RWPE1 (cell line): ENCODE data around the gene TPST2.

ENCODE experiments used
- CTCF ChIA-PET: fragments of 350-600 bp; sonication (Branson Sonifier 250); formaldehyde crosslinking; extraction: SDS; loops from one replicate; lab custom pipeline; 2021; lab: Yijun Ruan, JAX
- POLR2A ChIA-PET: fragments of 400-600 bp; formaldehyde crosslinking; extraction: SDS; loops from one replicate; lab custom pipeline; 2020; ENCODE audit warnings: antibody characterized with exemption; ENCODE audit not compliant: low non-redundant PET; lab: Yijun Ruan, JAX
- DNase-seq: peaks from one replicate; pipeline ENCODE4 v3.0.0; 2012; ENCODE audit warnings: low spot score
- H3K27ac ChIP-seq: fragments of 450-650 bp; 2 replicates; pipeline ENCODE4 v1.5.1; 2017
- TF ChIP-seq, protein P1 (sequence below): fragments of 450-650 bp; conservative IDR thresholded peaks from 2 replicates; pipeline ENCODE4 v1.5.1; 2017; ENCODE audit warnings: low read depth, mild to moderate bottlenecking

Gene TPST2

DNA sequence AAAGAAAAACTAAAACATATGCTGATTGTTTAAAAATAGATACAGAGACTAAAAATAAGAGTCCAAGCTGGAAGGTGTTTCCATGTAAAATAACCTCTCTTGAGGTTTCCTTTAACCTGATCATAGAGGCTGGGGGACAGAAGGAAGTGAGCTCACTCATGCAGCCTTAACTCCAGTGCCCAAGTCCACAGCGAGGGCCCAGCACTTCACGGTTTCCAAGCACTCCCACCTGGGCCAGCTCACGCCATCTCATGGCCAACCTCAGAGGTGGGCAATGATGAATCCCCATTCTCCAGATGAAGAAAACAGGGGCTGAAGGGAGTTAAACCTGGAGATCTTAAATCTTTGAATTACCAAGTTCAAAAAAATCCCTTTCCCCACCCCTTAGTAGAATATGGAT is 62.8 kb downstream of the TPST2 start:
- TF ChIP-seq, protein P1, sequence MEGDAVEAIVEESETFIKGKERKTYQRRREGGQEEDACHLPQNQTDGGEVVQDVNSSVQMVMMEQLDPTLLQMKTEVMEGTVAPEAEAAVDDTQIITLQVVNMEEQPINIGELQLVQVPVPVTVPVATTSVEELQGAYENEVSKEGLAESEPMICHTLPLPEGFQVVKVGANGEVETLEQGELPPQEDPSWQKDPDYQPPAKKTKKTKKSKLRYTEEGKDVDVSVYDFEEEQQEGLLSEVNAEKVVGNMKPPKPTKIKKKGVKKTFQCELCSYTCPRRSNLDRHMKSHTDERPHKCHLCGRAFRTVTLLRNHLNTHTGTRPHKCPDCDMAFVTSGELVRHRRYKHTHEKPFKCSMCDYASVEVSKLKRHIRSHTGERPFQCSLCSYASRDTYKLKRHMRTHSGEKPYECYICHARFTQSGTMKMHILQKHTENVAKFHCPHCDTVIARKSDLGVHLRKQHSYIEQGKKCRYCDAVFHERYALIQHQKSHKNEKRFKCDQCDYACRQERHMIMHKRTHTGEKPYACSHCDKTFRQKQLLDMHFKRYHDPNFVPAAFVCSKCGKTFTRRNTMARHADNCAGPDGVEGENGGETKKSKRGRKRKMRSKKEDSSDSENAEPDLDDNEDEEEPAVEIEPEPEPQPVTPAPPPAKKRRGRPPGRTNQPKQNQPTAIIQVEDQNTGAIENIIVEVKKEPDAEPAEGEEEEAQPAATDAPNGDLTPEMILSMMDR = no peak
- CTCF ChIA-PET = no interaction called here
- no peak for DNase-seq
- no peak overlapping the region for H3K27ac ChIP-seq
- POLR2A ChIA-PET = no interaction called here

- ChIA-PET CTCF (interaction anchor here (0.6 kb wide), 1 partner anchor 150 kb away, joined by 3 read pairs; no protein-coding TSS in a partner anchor), POLR2A (no interaction called here)
- DNase-seq = no peak
- TF ChIP-seq, protein P1 = no peak
- H3K27ac ChIP-seq = no peak overlapping the region
These were observed 63.9 kb downstream of the TPST2 start for GRCh38 chr22:26525946-26526564.

GRCh38 chr22:26524870-26525269 is 65.1 kb downstream of the TPST2 start:
- H3K27ac ChIP-seq = no peak overlapping the region
- POLR2A ChIA-PET = no interaction called here
- no peak for DNase-seq
- CTCF ChIA-PET = interaction anchor here (0.6 kb wide), 1 partner anchor 12 kb away, joined by 5 read pairs; no protein-coding TSS in a partner anchor
- TF ChIP-seq, protein P1 = no peak

GRCh38 chr22:26522592-26522991 is 67.3 kb downstream of the TPST2 start:
- no peak for DNase-seq
- no peak overlapping the region for H3K27ac ChIP-seq
- ChIA-PET POLR2A (no interaction called here), CTCF (no interaction called here)
- TF ChIP-seq, protein P1 = no peak

GRCh38 chr22:26522012-26522411 is 67.9 kb downstream of the TPST2 start:
- no peak for DNase-seq
- POLR2A ChIA-PET = no interaction called here
- CTCF ChIA-PET = no interaction called here
- TF ChIP-seq, protein P1 = no peak
- no peak overlapping the region for H3K27ac ChIP-seq

DNA sequence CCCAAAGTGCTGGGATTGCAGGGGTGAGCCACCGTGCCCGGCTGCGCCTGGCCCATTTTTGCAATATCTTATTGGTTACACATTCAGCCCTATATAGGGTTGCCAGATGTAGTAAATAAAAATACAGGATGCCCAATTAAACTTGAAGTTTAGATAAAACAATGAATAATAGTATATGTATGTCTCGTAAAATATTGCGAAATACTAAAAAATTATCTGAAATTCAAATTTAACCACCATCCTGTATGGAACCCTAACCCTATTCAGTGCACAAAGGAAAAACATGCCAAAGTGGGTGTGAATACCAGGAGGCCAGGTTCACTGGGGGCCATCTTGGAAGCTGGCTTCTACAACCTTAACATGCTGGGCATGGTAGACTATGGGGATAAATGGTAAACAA is 72.5 kb downstream of the TPST2 start:
- ChIA-PET CTCF (no interaction called here), POLR2A (no interaction called here)

More for the DNA sequence above, 72.5 kb downstream of the TPST2 start:
- DNase-seq = no peak
- no peak overlapping the region for H3K27ac ChIP-seq
- TF ChIP-seq, protein P1 = no peak
